ENCODE results near the gene ZNF274. TPM values are rescaled to one million over a fixed set of nuclear protein-coding genes. Genes with fewer than 3 reads are reported as not detected.

Gene ZNF274
- polyA plus RNA-seq, 1 of the 3 experiments (the other 2 are of a cell fraction), result 3.1 TPM

DNA sequence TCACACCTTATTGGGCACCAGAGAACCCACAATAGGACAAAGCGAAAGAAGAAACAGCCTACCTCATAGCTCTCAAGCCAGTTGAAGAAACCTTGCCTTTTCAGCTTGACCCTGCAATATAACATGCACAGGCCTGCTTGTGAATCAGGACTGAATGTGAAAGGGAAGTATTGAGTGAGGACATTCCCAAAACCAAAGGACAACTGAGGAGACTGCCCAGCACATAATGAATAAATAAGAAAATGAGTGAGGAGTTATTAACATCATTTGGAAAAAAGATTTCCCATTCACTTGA, 30.2 kb downstream of the ZNF274 start (continued):
- TF ChIP-seq, protein P1, sequence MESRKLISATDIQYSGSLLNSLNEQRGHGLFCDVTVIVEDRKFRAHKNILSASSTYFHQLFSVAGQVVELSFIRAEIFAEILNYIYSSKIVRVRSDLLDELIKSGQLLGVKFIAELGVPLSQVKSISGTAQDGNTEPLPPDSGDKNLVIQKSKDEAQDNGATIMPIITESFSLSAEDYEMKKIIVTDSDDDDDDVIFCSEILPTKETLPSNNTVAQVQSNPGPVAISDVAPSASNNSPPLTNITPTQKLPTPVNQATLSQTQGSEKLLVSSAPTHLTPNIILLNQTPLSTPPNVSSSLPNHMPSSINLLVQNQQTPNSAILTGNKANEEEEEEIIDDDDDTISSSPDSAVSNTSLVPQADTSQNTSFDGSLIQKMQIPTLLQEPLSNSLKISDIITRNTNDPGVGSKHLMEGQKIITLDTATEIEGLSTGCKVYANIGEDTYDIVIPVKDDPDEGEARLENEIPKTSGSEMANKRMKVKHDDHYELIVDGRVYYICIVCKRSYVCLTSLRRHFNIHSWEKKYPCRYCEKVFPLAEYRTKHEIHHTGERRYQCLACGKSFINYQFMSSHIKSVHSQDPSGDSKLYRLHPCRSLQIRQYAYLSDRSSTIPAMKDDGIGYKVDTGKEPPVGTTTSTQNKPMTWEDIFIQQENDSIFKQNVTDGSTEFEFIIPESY (IDR thresholded peaks at IDR 0.05; ENCODE audit: borderline replicate concordance, low read depth), result no peak
- TF ChIP-seq SMC3 (IDR thresholded peaks at IDR 0.05; ENCODE audit: low read depth, low read length) (no peak), NFIC (IDR thresholded peaks at IDR 0.05; ENCODE audit: borderline replicate concordance) (no peak)
- TF ChIP-seq, protein P2, sequence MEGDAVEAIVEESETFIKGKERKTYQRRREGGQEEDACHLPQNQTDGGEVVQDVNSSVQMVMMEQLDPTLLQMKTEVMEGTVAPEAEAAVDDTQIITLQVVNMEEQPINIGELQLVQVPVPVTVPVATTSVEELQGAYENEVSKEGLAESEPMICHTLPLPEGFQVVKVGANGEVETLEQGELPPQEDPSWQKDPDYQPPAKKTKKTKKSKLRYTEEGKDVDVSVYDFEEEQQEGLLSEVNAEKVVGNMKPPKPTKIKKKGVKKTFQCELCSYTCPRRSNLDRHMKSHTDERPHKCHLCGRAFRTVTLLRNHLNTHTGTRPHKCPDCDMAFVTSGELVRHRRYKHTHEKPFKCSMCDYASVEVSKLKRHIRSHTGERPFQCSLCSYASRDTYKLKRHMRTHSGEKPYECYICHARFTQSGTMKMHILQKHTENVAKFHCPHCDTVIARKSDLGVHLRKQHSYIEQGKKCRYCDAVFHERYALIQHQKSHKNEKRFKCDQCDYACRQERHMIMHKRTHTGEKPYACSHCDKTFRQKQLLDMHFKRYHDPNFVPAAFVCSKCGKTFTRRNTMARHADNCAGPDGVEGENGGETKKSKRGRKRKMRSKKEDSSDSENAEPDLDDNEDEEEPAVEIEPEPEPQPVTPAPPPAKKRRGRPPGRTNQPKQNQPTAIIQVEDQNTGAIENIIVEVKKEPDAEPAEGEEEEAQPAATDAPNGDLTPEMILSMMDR (IDR thresholded peaks at IDR 0.05), result no peak

DNA sequence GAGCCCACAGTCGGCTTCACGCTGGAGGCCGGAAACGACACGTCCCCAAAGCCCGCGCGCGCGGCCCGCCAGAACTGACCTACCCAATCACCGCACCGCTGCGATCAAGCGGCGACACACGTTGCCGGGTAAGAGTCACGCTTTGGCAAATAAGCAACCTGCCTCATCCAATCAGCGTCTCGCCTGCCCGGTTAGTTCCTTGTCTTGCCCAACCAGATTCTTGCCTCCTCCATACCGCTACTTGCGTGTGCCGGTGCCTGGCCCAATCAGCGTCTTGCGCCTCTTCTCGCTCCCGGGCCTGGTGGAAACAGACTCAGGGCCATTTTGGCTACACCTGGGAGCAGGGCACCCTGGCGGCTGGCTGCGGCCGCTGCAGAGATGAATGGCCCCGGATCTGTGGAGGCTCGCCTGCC, 34.2 kb downstream of the ZNF274 start:
- CTCF ChIA-PET, result no interaction called here

DNA sequence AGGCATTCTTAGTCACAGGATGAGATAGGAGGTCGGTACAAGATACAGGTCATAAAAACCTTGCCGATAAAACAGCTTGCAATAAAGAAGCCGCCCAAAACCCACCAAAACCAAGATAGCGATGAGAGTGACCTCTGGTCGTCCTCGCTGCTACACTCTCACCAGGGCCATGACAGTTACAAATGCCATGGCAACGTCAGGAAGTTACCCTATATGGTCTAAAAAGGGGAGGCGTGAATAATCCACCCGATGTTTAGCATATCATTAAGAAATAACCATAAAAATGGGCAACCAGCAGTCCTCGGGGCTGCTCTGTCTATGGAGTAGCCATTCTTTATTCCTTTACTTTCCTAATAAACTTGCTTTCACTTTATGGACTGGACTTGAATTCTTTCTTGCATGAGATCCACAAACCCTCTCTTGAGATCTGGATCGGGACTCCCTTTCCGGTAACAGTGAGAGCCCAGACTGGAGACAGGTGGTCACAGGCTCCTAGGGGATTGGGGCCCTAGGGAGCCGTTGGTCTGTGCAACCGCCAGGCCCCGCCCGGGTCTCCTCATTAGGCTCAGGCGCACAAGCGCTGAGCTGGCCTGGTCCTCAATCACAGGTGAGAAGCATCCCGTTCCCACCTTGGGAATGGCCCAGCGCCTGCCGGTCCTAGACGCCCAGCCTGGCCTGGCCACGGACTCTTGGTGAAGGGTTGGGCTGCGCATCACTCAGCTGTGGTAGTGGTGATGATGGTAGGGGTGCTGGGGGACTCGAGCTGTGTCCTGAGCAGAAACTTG, 34.9 kb downstream of the ZNF274 start:
- ChIA-PET CTCF (no interaction called here), POLR2A (no interaction called here)
- H3K9me2 ChIP-seq, result no peaks in the 10 kb centered on the region
- no peaks in the 10 kb centered on the region for H3F3A ChIP-seq (replicated peaks; ENCODE audit: insufficient read depth)
- no peak overlapping the region; a peak in 1 of 4 replicates for H3K4me3 ChIP-seq (ENCODE audit: low read depth in 2 of 2, low read length in 1 of 2)
- no peaks in the 10 kb centered on the region for H4K20me1 ChIP-seq (ENCODE audit: insufficient read depth)
- WGBS (ENCODE audit: low lambda C conversion rate), result 70% methylated on average over 12 of the region's 25 CpGs
- H3K9me3 ChIP-seq, result no peaks in the 10 kb centered on the region
- no peak overlapping the region for H3K9ac ChIP-seq
- H2AFZ ChIP-seq (ENCODE audit: low read depth), result no peak overlapping the region
- peaks cover 2 to 4% of the 10 kb centered on the region in 2 experiments for H3K36me3 ChIP-seq (replicated peaks in 1 of 2; ENCODE audit: control insufficient read depth in 1 of 2, insufficient read depth in 2 of 2, low read length in 1 of 2)
- DNase-seq, result no peak
- no peaks in the 10 kb centered on the region for H3K27me3 ChIP-seq (ENCODE audit: insufficient read depth)
- no peaks in the 10 kb centered on the region for H3K79me2 ChIP-seq (ENCODE audit: insufficient read depth)
- no peaks in the 10 kb centered on the region for H3K4me1 ChIP-seq (ENCODE audit: control insufficient read depth in 1 of 2, insufficient read depth in 2 of 2, low read depth in 1 of 2, low read length in 1 of 2)
- no peak overlapping the region for H3K4me2 ChIP-seq
- no peak overlapping the region for H3K27ac ChIP-seq (ENCODE audit: low read depth in 2 of 2, low read length in 1 of 2)
- TF ChIP-seq TAF1 (IDR thresholded peaks at IDR 0.05; ENCODE audit: borderline replicate concordance, low read depth, low read length) (no peak), RAD21 (IDR thresholded peaks at IDR 0.05; ENCODE audit: low read length) (no peak), SIN3A (IDR thresholded peaks at IDR 0.05; ENCODE audit: borderline replicate concordance, low read depth, low read length) (no peak), NFIC (IDR thresholded peaks at IDR 0.05; ENCODE audit: borderline replicate concordance) (no peak)
- TF ChIP-seq, protein P3, sequence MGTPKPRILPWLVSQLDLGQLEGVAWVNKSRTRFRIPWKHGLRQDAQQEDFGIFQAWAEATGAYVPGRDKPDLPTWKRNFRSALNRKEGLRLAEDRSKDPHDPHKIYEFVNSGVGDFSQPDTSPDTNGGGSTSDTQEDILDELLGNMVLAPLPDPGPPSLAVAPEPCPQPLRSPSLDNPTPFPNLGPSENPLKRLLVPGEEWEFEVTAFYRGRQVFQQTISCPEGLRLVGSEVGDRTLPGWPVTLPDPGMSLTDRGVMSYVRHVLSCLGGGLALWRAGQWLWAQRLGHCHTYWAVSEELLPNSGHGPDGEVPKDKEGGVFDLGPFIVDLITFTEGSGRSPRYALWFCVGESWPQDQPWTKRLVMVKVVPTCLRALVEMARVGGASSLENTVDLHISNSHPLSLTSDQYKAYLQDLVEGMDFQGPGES (IDR thresholded peaks at IDR 0.05; ENCODE audit: low read depth, low read length), result no peak
- TF ChIP-seq, protein P4, sequence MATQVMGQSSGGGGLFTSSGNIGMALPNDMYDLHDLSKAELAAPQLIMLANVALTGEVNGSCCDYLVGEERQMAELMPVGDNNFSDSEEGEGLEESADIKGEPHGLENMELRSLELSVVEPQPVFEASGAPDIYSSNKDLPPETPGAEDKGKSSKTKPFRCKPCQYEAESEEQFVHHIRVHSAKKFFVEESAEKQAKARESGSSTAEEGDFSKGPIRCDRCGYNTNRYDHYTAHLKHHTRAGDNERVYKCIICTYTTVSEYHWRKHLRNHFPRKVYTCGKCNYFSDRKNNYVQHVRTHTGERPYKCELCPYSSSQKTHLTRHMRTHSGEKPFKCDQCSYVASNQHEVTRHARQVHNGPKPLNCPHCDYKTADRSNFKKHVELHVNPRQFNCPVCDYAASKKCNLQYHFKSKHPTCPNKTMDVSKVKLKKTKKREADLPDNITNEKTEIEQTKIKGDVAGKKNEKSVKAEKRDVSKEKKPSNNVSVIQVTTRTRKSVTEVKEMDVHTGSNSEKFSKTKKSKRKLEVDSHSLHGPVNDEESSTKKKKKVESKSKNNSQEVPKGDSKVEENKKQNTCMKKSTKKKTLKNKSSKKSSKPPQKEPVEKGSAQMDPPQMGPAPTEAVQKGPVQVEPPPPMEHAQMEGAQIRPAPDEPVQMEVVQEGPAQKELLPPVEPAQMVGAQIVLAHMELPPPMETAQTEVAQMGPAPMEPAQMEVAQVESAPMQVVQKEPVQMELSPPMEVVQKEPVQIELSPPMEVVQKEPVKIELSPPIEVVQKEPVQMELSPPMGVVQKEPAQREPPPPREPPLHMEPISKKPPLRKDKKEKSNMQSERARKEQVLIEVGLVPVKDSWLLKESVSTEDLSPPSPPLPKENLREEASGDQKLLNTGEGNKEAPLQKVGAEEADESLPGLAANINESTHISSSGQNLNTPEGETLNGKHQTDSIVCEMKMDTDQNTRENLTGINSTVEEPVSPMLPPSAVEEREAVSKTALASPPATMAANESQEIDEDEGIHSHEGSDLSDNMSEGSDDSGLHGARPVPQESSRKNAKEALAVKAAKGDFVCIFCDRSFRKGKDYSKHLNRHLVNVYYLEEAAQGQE (IDR thresholded peaks at IDR 0.05; ENCODE audit: low read depth, low read length), result no peak
- TF ChIP-seq, protein P2 (IDR thresholded peaks at IDR 0.05), result no peak

More for the DNA sequence above, 34.2 kb downstream of the ZNF274 start:
- no peak overlapping the region for H3K27ac ChIP-seq (ENCODE audit: low read depth in 2 of 2, low read length in 1 of 2)
- H3K36me3 ChIP-seq (replicated peaks in 1 of 2; ENCODE audit: control insufficient read depth in 1 of 2, insufficient read depth in 2 of 2, low read length in 1 of 2), result peaks cover 9 to 10% of the 10 kb centered on the region in 2 experiments
- H3F3A ChIP-seq (replicated peaks; ENCODE audit: insufficient read depth), result no peaks in the 10 kb centered on the region
- TF ChIP-seq CHD2 (IDR thresholded peaks at IDR 0.05; ENCODE audit: low read length, partially characterized antibody) (no peak), SIN3A (IDR thresholded peaks at IDR 0.05; ENCODE audit: borderline replicate concordance, low read depth, low read length) (no peak), POLR2AphosphoS5 (IDR thresholded peaks at IDR 0.05; ENCODE audit: low read depth, low read length) (no peak), MEF2A (IDR thresholded peaks at IDR 0.05; ENCODE audit: borderline replicate concordance, low read depth) (no peak), GATA2 (CRISPR knock-in tag; IDR thresholded peaks at IDR 0.05) (no peak)
- no peaks in the 10 kb centered on the region for H3K9me2 ChIP-seq
- no peak overlapping the region for H2AFZ ChIP-seq (ENCODE audit: low read depth)
- H3K4me2 ChIP-seq, result no peak overlapping the region
- POLR2A ChIA-PET, result no interaction called here
- DNase-seq, result no peak
- H3K27me3 ChIP-seq (ENCODE audit: insufficient read depth), result no peaks in the 10 kb centered on the region
- H3K4me1 ChIP-seq (ENCODE audit: control insufficient read depth in 1 of 2, insufficient read depth in 2 of 2, low read depth in 1 of 2, low read length in 1 of 2), result no peaks in the 10 kb centered on the region
- H3K9me3 ChIP-seq, result no peaks in the 10 kb centered on the region
- H3K4me3 ChIP-seq (ENCODE audit: low read depth in 2 of 2, low read length in 1 of 2), result no peak overlapping the region
- no peak overlapping the region for H3K9ac ChIP-seq
- 64% methylated on average over 17 of the region's 34 CpGs for WGBS (ENCODE audit: low lambda C conversion rate)
- no peaks in the 10 kb centered on the region for H3K79me2 ChIP-seq (ENCODE audit: insufficient read depth)
- no peaks in the 10 kb centered on the region for H4K20me1 ChIP-seq (ENCODE audit: insufficient read depth)
